KBM-7 (cell line): ENCODE results near the gene ADGRG2.

Experiments
- DNase-seq: peaks from one replicate; pipeline ENCODE4 v3.0.0-alpha.2; 2015
- in situ Hi-C: fragments of 300-500 bp; cut with MboI; formaldehyde crosslinking; loops from 2 replicates; pipeline ENCODE4 v1.14.3; 2020; ENCODE audit warnings: low sequenced_read_pairs, low pct_unique_long_range_greater_than_20kb, mixed read lengths

Gene ADGRG2

GRCh38 chrX:19121898-19122640 is at the start of gene ADGRG2:
Gene ADGRG2, minus strand, starts transcription at chrX:19122468. Its CDS starts 53,634 bp downstream, at chrX:19068834.
- in situ Hi-C loops, result no loop called here
- peak; percentile 20 for DNase-seq

GRCh38 chrX:19168609-19169008 is 46.3 kb upstream of the ADGRG2 start:
- DNase-seq, result no peak
- in situ Hi-C loops, result no loop called here

- no peak for DNase-seq
- in situ Hi-C loops, result no loop called here
Observed at GRCh38 chrX:19162851-19163250, 40.6 kb upstream of the ADGRG2 start.

GRCh38 chrX:19156186-19156585 is 33.9 kb upstream of the ADGRG2 start:
- in situ Hi-C loops, result no loop called here
- DNase-seq, result peak; percentile 1

GRCh38 chrX:19152762-19153161 is 30.5 kb upstream of the ADGRG2 start:
- no peak for DNase-seq

GRCh38 chrX:19137067-19137466 is 14.8 kb upstream of the ADGRG2 start:
- in situ Hi-C loops, result no loop called here

More at GRCh38 chrX:19152762-19153161, 30.5 kb upstream of the ADGRG2 start:
- in situ Hi-C loops, result no loop called here

GRCh38 chrX:19133784-19134183 is 11.5 kb upstream of the ADGRG2 start:
- DNase-seq, result no peak
- in situ Hi-C loops, result no loop called here

More at GRCh38 chrX:19137067-19137466, 14.8 kb upstream of the ADGRG2 start:
- DNase-seq, result no peak

- no peak for DNase-seq
- in situ Hi-C loops, result no loop called here
Observed at GRCh38 chrX:19133231-19133630, 11.0 kb upstream of the ADGRG2 start.

GRCh38 chrX:19130628-19131027 is 8.4 kb upstream of the ADGRG2 start:
- no peak for DNase-seq
- in situ Hi-C loops, result no loop called here

GRCh38 chrX:19129694-19130093 is 7.4 kb upstream of the ADGRG2 start:
- no peak for DNase-seq
- in situ Hi-C loops, result no loop called here

GRCh38 chrX:19127649-19128168 is 5.4 kb upstream of the ADGRG2 start:
- DNase-seq, result no peak
- in situ Hi-C loops, result no loop called here

GRCh38 chrX:19122641-19123009 is 357 bp upstream of the ADGRG2 start:
- in situ Hi-C loops, result no loop called here
- no peak for DNase-seq

- DNase-seq, result no peak
- in situ Hi-C loops, result no loop called here
Observed at GRCh38 chrX:19121466-19121865, 802 bp downstream of the ADGRG2 start.

- in situ Hi-C loops, result no loop called here
- DNase-seq, result no peak
Observed at GRCh38 chrX:19110642-19111041, 11.6 kb downstream of the ADGRG2 start.

- in situ Hi-C loops, result no loop called here
- no peak for DNase-seq
Observed at GRCh38 chrX:19107035-19107434, 15.2 kb downstream of the ADGRG2 start.

- no peak for DNase-seq
- in situ Hi-C loops, result no loop called here
Observed at GRCh38 chrX:19100586-19100985, 21.7 kb downstream of the ADGRG2 start.

GRCh38 chrX:19097553-19098283 is 24.6 kb downstream of the ADGRG2 start:
- DNase-seq, result no peak
- in situ Hi-C loops, result no loop called here

- in situ Hi-C loops, result no loop called here
- DNase-seq, result no peak
Observed at GRCh38 chrX:19096586-19096985, 25.7 kb downstream of the ADGRG2 start.

- DNase-seq, result no peak
- in situ Hi-C loops, result no loop called here
Observed at GRCh38 chrX:19094654-19095053, 27.6 kb downstream of the ADGRG2 start.

- in situ Hi-C loops, result no loop called here
- DNase-seq, result no peak
Observed at GRCh38 chrX:19091596-19091995, 30.7 kb downstream of the ADGRG2 start.
